ENCODE results near the gene HOXA7.

The HOXA7 gene

GRCh38 chr7:27131390-27131819 is 25.1 kb downstream of the HOXA7 start:
- DNase-seq = no peak

DNA sequence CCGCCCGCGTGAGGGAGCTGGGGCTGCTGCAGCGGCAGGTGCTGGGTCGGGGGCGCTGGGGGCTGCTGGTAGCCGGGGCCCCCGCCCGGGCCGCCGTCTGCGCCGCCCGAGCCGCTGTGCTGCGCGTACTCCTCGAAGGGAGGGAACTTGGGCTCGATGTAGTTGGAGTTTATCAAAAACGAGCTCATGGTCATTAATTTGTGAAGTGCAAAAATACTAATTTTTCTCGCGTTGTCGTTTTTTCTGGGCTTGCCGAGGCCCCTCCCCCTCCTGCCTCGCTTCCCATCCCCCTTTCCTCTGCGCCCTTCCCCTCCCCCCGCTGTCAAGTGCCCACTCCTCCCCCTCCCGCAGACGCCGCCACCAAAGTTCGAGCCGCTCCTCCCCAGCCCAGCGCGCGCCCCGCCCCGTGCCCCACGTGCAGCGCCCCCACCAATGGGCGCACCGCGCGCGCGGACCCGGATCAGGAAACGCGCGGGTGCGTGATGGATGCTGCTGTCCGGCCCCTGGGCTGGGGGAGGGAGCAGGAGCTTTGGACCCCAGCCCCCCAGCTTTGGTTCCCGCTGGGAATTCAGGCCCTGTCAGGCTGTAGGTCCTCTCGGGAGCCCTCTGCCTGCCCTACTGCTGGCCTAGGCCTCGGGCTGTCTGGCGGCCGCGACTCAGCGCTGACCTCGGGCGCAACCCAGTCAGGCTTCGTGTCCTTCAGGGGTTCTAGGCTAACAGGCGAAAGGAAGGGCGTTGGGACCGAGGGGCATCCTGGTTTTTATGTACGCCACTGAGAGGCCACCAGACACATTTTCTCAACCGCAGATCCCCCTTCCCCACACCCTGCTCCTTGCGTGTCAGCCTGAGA is 25.7 kb downstream of the HOXA7 start, which contains the start of gene HOXA4:
Gene HOXA4 (minus strand): TSS at position 218 of the 850 bp plus-strand sequence. CDS start 24 bp downstream, at position 194.
- DNase-seq = peak; percentile 76

- peak; percentile 36 for DNase-seq
These were observed 26.5 kb downstream of the HOXA7 start for GRCh38 chr7:27129729-27130539.

- no peak for DNase-seq
These were observed 27.4 kb downstream of the HOXA7 start for GRCh38 chr7:27128776-27129728.

GRCh38 chr7:27128034-27128433 is 28.4 kb downstream of the HOXA7 start:
- DNase-seq = no peak

GRCh38 chr7:27126596-27127327 is 29.7 kb downstream of the HOXA7 start:
- no peak for DNase-seq

DNA sequence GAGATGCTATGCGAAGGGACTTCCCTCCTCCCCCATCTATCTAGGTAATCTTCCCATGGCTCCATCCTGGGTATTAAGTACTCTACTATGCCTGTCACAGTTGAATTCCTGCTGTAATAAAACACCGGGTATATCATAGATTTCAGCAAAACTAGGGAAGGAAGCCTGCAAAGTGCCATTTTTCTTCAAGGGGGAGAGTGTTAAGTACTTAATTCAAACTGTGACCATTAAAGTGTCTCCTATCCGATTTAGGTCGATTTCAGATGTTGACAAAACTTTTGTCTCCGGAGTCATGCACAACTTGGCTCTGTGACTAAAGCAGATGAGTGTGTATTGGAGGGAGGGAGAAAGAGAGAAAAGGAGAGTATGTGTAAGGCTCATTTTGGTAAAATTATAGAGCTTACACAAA is 30.5 kb downstream of the HOXA7 start:
- no peak for DNase-seq

DNA sequence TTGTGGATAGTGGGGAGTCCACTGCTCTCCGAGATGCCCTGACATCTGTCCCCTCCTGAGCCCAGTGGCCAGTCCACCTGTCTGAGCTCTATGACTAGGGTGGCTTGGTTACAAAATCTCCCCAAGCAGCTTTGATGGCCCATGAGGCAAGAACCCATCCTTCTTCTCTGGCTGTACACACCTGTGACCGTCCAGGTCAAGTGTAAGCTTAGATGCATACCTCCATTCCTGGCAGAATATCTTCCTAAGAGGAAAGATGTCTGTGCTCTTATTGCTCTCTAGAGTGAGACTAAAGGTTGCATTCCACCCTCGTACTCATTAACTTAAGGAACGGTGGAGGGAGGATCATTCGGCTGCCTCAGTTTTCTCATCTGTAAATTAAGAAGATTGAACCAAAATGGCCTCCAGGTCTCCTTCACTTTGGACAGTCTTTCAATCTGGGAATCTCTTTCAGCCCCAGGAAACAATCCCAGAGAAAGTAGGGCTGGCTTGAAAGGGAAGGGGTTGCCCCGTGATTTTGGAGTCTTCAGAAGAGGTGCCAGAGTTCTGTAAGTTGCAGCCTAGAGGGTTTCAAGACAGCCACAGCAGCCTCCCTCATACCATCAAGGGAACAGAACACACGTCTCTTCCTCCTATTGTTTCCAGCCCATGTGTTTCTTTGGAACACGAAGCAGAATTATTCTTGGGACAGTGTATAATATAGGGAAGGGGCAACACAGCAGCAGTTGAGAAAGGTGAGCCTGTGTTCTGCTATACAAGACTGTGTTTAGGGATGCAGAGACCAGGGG is 31.4 kb downstream of the HOXA7 start:
- no peak for DNase-seq

GRCh38 chr7:27124096-27124901 is 32.2 kb downstream of the HOXA7 start:
- DNase-seq = no peak

- no peak for DNase-seq
These were observed 32.9 kb downstream of the HOXA7 start for GRCh38 chr7:27123477-27124053.

- no peak for DNase-seq
These were observed 33.4 kb downstream of the HOXA7 start for GRCh38 chr7:27123007-27123476.

DNA sequence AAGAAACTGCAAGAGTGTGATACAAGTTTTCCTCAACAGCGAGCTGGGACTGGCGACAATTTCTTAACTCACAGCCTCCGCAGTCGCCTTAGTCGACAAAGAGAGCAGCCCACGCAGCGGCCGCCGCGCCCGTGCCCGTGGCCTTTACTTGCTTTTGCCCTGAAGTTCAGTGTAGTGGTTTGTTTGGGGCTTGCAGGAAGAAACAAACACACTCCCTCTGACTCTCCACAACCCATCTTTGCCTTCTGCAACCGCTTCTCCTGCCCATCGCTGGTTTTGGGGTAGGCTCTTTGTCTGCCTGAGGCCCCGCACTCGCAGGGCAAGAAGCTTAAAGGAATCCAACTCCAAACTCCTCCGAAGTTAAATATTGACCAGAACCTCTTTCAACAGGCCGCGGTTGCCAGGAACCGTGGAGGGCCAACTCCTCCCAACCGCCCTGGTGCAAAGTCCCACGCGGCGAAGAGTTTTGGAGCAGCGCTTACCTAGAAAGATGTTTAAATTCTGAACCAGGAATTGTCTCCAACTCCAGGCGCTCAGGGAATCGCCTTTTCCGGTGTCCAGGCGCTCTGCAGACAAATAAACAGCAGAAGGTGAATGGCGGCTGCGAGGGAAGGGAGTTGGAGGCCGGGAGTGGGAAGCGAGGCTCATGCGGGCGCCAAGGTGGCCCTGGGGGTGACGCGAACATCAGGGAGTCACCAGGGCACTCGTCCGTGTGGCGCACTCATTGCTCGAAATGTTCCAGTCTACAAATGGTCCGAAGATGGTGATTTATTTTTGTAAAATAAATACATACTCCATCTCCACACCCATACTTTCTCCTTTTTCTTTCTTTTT is 34.2 kb downstream of the HOXA7 start:
- DNase-seq = no peak

DNA sequence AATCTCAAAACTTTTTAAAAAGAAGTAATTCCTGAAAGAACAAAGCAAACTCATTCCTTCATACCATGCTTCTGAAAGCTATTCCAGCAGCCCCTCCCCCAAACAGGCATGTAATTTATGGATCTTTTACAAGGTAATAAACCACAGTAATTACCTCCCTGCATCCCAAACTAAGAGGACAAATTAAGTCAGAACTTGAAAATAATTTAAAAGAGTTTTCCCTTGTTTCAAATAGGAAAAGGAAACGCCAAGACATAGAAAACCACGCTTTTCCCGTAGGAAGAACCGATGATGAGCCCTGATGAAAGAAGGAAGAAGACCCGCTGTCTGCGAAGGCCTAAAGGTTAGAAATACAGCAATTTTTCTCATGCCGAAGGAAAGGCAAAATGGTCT is 34.8 kb downstream of the HOXA7 start:
- DNase-seq = no peak

GRCh38 chr7:27119412-27119911 is 37.0 kb downstream of the HOXA7 start:
- DNase-seq = no peak

DNA sequence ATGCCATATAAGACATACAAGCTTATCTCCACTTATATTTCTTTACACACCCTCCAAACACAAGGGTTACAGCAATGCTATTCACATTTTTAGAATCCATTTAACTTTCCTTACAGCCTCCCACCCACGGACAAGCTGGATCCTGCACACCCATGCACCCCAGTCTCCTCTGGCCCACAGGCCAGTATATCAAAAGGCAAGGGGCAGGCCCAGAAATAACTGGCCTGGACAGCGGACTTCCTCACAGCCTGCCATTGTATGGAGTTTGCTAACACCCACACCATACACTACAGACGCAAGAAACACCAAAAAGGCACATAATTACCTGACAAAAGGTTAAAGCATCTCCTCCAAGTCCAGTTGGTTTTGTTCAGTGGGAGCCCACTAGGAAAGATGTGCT is 37.9 kb downstream of the HOXA7 start:
- no peak for DNase-seq

DNA sequence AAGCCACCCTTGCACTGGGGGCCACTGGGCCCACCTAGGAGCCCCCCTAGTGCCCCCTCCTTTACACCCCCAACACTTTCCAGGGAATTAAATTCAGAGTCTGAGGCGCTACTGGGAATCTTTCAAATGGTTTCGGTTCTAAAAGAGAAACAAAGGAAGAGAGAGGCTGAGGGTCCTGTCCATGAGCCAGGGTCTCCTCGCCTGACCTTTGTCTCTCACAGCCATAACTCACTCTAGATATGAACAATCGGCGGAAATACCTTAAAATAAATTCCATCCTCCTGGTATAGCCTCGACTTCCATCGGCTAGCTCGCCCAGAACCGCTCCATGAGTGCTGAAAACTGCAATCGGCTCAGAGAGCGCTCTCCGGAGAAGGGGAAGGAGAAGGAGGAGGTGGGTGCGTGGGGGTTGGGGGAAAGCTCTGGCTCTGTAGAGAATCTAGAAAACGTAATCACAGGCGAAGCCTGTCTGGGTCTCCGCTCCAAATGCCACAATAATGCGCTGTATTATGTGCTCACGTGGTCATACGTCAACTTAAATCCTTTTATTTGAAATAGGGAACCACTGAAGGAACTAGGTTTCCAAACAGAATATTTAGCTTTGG is 38.5 kb downstream of the HOXA7 start:
- DNase-seq = no peak

GRCh38 chr7:27116962-27117886 is 39.3 kb downstream of the HOXA7 start:
- DNase-seq = no peak
